Frontal cortex (tissue), 4 donors: ENCODE measurements around the gene KIAA0753. TPM values are rescaled to one million over a fixed set of nuclear protein-coding genes. Genes with fewer than 3 reads are reported as not detected.

Source experiments
- DNase-seq, 2 donors: peaks; one replicate each; pipeline ENCODE4 v3.0.0; 2012; ENCODE audit warnings: low spot score in 2 of 2
- FAIRE-seq: peaks from 2 replicates; lab custom pipeline; 2012; peaks lifted over from hg19 to GRCh38; lab: Jason Lieb, UNC
- total RNA-seq: library from RNA; depleted of rRNA; stranded (reverse); fragments of >200 nt; gene quantifications from one replicate; pipeline ENCODE4 v1.2.3, GENCODE V29; 2014
- donor health status: control.
- donor health status: control.
- donor health status: control.

KIAA0753 gene
- total RNA-seq, result 26.5 TPM

DNA sequence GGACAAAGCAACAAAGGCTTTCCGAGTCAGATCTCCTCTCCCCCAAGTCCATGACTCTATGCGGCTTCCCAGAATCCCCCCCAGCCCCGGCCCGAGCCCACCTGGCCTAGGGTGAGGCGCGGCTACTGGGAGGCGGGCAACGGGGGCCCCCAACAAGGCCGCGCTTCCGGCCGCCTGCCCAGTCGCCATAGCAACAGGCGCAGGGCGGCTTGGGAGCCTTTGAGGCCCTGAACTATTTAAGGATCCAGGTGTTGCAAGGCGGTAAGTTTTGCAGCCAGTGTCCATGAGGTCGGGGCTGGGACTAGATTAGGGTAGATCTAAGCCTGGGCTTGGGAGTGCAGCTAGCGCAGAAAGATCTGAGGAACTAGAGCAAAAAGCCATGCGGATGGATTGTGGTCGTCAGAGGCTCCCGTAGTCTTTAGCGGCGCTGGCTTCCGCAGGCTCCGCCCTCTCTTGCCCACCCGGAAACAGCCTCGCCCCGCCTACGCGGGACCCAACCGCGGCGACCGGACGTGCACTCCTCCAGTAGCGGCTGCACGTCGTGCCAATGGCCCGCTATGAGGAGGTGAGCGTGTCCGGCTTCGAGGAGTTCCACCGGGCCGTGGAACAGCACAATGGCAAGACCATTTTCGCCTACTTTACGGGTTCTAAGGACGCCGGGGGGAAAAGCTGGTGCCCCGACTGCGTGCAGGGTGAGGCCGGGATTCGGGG is at the start of gene KIAA0753, which contains the start of gene TXNDC17:
Gene KIAA0753, minus strand, starts transcription at position 176 of the 711 bp plus-strand sequence. CDS start 5,608 bp downstream, outside the sequence.
Gene TXNDC17, plus strand, starts transcription at position 525 of the 711 bp plus-strand sequence. Its CDS starts 23 bp downstream, at position 548.
- FAIRE-seq, result no peak
- peak; percentile 81 for DNase-seq

DNA sequence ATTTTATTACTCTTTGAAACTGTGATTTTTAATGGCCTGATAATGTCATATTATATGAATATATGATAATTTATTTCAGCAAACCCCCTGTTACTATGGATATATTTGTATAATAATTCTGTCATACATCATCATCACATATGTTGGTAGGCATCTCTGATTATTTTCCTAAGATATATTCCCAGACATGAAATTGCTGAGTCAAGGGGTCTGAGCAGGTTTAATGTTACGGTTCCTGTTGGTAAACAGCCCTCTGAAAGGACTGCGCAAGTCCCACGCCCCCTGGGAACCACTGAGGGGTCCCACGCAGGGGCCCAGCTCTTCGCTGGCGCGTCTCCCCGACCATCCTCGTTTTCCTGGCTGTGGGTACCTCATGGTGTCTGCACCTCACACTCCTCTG is 48.4 kb upstream of the KIAA0753 start:
- DNase-seq (no peak), FAIRE-seq (no peak)

DNA sequence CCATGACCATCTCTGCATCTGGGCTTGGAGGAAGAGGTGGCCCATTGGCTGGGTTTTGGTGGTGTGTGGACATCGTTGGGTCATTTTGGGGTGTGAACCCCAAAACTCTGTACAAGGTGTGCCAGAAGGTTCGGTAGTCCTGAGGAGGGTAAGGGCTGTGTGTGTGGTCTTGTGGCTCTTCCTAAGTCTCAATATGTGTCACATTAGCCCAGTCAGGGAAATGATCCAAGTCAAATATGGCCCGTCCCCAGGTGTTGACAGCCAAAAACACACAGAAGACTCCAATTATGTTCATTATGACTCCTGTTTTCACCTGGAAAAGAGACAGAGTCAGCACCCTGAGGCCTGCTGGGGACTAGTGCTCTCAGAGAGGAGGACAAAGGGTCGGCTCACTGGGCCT is 45.5 kb upstream of the KIAA0753 start:
- FAIRE-seq (no peak), DNase-seq (no peak)

DNA sequence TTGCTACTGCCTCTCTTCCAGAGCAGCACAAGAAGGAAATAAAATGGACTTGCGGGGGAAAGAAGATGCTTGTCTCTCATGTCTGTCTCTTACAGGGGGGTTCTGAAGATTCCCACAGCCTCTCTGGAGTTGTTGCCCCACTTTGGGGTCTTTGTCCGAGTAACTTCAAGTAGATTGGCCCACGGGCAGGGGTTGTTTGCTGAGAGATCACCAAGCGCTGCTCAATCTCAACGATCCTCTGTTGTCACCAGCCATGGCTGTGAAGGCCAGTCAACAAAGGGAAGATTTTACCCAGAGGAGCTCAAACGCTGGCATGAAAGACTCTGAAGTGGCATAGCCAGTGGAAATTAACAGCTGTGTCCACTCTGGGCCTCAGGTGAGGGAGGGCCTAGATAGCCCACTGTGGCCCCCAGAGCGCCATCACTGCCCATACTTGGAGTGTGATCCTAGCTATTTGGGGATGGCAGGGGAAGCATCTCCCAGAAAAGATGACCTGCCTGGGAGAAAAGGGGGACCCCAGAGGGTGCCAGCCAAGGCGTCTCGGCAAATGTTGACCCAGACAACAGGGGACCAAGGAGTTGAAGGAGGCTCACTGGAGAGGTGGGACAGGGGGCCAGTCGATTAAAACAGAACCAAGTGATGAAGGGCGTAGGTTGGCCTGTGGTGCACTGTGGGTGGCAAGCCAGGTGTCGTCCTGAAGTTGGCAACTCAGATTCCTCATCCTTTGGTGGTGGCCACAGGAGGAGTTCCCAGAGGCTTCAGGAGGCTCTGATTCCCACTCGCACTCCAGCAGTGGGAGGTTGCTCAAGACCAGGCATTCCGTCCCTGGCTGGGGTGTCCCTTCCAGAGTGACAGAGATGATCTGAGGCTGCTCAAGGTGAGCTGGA is 44.6 kb upstream of the KIAA0753 start:
- DNase-seq (no peak), FAIRE-seq (no peak)

DNA sequence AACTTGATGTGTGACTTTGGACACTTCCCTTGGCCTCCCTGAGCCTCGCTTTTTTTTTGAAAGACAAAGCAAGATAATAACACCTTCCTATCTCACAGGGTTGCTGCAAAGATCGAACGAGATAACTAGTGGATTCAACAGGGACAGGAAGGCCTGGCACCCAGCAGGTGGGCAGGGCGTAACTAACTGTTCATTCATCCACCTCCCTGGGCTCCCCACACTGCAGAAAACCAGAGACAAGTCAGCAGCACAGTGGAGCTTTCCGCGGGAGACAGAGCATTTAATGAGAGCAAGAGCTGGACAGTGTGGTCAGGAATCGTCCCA is 43.9 kb upstream of the KIAA0753 start:
- DNase-seq, result no peak
- no peak for FAIRE-seq

DNA sequence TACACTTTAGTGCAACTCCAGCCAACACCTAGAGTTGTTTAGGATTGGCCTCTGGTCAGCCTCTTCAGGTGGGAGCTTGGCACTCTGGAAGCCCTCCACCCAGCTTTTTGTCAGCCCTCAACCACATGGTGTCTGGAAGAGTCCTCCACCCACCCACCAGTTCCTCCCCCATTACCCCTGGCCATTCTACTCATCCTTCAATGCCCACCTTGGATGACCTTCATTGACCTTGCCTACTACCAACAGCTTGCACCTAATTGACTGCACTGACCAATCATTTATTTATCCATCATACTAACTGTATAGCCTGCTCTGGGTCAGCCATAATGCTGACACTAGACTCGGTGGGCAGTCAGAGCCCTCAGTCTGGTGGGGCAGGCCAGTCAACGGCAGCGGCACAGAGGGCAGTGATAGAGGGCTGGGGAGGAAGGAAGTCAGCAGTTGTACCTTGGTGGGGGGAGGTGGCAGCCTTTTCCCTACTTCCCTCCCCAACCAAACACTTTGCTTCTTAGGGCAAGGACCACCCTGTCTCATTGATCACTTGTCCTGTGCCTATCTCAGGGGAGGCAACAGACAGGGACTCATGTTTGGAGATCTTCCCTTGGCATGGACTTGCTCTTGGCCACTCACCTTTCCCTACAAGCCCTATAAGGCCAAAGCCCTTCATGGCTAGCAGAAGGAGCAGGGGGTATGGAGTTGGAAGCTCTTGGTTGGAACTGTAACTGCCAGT is 43.4 kb upstream of the KIAA0753 start:
- FAIRE-seq, result no peak

DNA sequence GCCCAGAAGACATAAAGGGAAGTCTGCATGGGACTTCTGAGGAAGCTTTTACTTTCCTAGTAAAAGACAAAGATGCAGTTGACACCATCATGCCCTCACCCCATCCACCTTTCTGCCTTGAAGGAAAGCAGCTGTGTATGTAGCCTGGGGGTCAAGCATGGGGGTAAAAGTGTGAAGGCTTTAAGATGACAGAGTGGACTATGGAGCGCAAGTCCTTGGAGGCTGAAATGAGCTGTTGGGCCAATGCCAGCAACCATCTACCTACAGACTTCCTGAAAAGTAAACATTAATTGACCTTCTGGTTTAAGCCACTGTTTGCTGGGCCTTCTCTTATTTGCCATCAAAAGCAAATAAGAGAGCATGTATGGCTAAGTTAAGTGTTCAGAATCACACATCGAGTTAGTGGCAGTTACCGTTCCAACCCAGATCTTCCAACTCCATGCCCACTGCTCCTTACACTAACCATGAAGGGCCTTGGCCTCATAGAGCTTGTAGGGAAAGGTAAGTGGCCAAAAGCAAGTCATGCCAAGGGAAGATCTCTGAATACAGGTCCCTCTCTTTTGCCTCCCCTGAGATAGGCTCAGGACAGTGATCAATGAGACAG is 42.7 kb upstream of the KIAA0753 start:
- FAIRE-seq (no peak), DNase-seq (no peak)

More for the DNA sequence above, 43.4 kb upstream of the KIAA0753 start:
- no peak for DNase-seq

DNA sequence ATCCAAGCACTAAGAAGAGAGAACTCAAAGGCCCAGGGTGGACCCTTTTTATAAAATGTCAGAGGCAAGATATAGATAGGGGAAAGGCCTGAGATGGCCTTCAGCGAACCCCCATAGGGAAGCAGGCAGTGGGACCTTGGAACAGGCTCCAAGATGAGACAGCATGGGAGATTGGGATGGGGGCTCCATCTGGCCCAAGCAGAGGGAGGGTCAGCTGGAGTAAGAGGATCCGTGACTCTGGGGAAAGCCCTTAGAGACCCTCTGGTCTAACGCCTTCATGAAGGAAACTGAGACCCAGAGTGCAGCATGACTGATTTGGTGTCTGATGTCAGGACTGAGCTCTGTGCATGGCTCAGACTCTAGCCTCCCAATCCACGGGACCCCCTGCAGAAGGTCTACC is 41.8 kb upstream of the KIAA0753 start:
- FAIRE-seq (no peak), DNase-seq (no peak)

DNA sequence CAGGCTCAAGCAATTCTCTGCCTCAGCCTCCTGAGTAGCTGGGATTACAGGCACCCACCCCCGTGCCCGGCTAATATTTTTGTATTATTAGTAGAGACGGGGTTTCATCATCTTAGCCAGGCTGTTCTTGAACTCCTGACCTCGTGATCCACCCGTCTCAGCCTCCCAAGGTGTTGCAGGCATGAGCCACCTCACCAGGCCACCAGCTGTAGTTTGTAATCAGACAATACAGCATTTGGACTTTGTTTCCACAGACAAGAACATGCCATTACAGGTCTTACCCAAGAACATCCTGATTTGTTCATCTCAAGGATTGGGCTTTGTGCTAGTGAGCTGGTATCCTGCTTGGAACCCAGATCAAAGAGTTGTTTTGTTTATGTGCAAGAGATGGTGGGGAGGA is 41.2 kb upstream of the KIAA0753 start:
- FAIRE-seq (no peak), DNase-seq (no peak)

DNA sequence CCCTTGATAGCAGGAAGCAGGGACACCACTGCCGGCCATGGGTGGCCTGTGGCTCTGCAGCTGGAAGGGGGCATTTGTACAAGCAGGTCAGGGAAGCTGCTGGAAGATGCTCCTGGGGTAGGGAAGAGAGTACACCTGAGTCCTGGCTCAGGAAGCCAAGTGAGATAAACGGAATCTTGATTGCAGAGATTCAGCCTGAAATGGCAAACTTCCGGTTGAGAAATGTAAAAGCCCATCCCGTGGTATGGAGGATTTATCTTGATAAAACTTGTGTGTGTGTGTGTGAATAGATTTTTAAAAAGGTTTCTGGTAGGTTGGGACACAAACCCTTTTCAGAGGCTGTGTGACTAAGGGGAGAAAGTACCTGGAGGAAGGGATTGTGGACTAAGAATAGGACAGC is 40.7 kb upstream of the KIAA0753 start:
- DNase-seq (no peak), FAIRE-seq (no peak)

DNA sequence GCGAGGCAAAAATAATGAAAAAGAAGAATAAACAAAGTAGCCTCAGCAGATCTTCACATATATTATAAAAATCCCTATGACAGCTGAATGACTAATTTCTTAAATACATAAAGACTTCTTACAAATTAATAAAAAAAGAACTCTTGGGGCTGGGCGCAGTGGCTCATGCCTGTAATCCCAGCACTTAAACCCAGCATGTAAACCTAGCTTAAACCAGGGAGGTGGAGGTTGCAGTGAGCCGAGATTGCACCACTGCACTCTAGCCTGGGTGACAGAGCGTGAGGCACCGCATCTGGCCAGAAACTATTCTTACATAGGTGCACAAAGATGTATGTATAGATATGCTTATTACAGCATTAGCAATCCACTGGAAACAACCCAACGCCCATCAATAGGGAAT is 38.7 kb upstream of the KIAA0753 start:
- FAIRE-seq (no peak), DNase-seq (no peak)

DNA sequence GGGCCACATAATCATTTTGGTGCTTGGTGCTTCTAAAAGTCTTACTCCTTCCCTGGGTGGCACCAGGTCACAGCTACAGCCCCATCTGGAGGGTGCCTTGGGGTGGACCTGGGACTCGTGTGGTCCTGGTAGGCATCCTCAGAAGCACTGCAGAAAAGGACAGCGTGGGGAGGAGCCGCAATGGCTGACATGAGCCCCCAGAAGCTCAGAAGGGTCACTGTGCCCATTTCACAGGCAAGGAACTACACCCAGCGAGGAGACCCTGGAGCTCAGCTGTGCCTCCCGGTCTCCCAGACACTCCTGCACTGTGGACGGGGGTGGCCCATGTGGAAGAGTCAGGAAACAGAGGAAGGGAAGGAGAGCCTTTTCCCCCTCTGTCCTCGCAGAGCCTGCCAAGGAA is 37.4 kb upstream of the KIAA0753 start:
- DNase-seq (no peak), FAIRE-seq (no peak)

DNA sequence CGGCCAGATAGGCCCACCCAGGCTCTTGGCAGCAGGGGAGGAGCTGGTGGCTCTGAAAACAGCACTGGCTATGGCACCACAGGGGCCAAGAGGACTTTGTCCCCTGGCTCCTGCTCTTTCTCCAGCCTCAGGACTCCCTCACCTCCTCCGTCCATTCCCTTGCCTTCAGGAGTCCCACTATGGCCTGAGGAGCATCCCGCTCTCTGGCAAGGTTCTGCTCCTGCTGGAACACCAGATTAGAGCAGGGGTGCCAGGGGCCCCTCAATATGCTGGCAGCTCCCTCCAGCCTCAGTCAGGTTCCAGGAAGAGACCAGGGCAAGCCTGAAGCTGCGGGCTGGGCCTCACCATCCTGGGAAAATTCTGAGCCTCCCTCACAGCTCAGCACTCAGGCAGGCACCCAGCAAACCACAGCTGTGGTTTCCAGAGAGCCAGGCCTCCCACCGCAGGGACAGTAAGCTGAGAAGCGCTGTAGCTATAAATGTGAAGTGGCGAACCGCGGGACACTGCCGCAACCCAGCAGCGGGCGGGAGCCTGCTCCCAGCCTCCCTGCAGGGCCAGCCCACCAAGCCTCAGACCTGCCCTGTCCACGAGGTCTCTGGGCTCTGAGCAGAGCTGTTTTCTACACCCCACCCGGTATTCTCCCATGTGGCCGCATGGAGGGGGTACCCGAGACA is 36.8 kb upstream of the KIAA0753 start:
- FAIRE-seq (no peak), DNase-seq (no peak)

DNA sequence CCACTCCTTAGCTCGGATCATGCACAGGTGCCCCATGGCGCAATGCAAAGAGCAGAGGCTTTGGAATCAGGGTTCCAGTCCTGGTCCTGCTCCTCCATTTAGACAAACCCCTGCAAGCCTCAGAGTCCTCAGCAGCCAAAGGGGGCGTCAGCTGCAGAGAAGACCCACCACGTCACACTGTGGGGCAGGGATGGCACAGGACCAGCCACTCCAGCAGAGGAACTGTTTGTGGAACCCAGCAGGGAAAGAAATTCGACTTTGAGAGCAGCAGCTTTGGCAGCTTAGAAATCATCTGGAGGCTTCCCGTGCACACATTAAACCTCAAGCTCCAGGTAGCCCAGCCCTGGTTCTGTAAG is 36.3 kb upstream of the KIAA0753 start:
- FAIRE-seq (no peak), DNase-seq (no peak)

DNA sequence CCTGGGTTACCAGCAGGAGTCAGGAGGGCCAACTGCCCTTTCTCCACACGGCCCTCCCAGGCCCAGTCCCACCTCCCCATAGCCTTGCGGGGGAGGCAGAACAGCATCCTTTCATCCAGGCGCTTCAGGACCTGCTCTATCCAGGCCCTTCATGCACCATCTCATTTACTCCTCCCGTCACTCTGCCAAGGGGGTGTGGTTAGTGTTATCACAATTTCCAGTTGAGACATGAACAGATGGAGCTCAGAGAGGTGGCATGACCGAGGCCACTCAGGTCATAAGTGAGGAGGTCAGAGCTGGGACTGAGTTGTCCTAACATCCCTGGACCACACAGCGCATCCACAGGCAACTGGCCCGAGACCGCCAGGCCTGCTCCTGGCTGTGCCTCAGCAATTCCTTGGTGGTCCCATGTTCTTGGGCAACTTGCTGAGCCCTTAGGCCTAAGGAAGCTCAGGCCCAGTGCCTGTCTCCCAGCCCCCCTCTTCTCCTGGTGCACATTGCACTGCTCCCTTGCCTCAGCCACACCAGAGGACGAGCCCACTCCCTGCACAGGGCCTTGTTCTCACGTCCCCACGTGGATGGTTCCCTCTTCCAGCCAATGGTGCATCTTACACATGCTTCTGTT is 34.8 kb upstream of the KIAA0753 start:
- DNase-seq (no peak), FAIRE-seq (no peak)

DNA sequence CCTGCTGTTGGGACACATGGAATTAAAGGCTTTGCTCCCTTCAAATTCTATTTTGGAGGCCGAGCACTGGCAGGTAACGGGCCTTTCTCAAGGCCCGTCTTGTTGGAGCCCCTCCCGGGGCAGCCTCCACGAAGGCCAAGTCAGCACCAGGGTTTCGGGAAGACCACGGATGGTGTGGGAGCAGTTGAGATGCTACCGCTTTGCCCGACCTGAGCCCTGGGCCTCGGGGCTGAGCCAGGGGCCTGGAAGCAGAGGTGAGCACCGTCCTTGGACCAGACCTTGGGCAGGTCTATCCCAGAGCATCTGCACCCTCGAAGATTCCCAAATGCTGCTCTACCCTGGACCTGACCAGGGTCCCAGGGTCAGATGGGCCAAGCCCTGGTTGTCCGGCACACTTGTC is 34.1 kb upstream of the KIAA0753 start:
- no peak for FAIRE-seq

DNA sequence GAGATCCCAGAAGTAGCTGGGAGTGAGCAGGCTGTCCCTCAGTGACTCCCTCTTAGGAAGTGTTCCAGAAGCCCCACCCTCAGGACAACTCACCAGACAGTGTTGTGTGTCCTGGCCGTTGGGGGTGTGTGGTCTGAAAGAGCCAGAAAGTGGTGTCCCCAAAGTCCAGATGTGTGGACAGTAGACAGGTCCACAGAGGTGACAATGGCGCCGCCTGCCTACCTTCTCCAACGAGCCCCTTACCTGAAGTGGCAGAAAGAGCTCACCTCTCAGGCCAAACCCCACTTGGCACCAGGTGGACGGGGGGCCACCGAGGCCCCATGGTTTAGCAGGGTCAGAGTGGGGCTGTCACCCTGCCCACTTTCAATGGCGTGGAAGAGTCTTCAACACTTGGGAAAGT is 30.9 kb upstream of the KIAA0753 start:
- no peak for FAIRE-seq

More for the DNA sequence above, 34.1 kb upstream of the KIAA0753 start:
- DNase-seq, result no peak

DNA sequence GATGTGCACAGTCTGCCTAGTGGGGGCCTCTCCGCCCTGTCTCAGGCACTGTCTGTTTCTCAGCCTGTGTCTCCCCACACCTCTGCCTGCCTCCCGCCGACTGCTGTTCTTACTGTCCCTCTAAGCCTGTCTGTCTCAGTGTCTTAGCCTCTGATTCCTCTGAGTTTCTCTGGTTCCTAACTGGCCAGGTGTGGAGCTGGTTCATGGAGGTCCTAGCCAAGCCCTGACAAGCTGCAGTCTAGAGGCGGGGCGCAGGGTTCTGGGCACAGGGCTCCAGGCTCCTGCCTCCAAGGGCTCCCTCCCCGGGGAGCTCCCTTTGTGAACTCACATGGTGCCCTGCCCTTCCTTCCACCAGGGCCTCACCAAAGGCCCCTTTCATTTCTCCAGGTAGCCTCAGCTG is 30.5 kb upstream of the KIAA0753 start:
- DNase-seq (no peak), FAIRE-seq (no peak)

More for the DNA sequence above, 30.9 kb upstream of the KIAA0753 start:
- DNase-seq, result no peak

DNA sequence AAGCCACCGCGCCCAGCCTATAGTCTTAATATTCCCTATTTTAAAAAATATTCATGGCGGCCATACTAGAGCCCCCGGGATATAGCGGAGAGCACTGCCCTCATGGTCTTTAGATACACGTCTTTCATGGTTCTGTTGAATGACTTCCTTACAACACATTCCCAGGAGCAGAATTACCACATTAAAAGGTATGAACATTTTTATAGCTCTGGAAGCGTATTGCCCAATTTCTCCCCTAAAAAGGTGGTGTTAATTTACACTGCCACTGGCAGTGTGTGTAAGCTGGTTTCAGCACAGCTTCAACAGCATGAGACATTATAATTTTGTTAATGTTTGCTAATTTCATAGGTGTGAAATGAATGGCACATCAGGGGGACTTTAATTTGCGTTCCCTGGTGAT is 30.1 kb upstream of the KIAA0753 start:
- DNase-seq (no peak), FAIRE-seq (no peak)
